ENCODE results near the gene ATOX1. TPM values are rescaled to one million over a fixed set of nuclear protein-coding genes. Genes with fewer than 3 reads are reported as not detected.

Gene ATOX1
- total and polyA plus RNA-seq, 9 donors = 23.0 to 86.6 (median 52.9) TPM

GRCh38 chr5:151798674-151799073, 40.2 kb upstream of the ATOX1 start:
- no peak for DNase-seq
- Histone ChIP-seq H3K4me3 (no peak overlapping the region), H3K4me1 (ENCODE audit: insufficient read depth) (no peaks in the 10 kb centered on the region), H3K27me3 (no peaks in the 10 kb centered on the region), H3K9me3 (no peaks in the 10 kb centered on the region), H3K36me3 (no peaks in the 10 kb centered on the region), H3K27ac (no peak overlapping the region)
- intact Hi-C loops (cut with DNase I) = no loop called here
- WGBS, 3 donors = 93 to 96% (median 94%) methylated on average over 3 of the region's 3 CpGs
- TF ChIP-seq CTCF (IDR thresholded peaks at IDR 0.05) (no peak), EP300 (IDR thresholded peaks at IDR 0.05) (no peak), POLR2A (IDR thresholded peaks at IDR 0.05) (no peak)

GRCh38 chr5:151795426-151795825, 37.0 kb upstream of the ATOX1 start:
- H3K36me3 ChIP-seq = no peaks in the 10 kb centered on the region
- no peak for TF ChIP-seq CTCF (IDR thresholded peaks at IDR 0.05)
- TF ChIP-seq EP300 (IDR thresholded peaks at IDR 0.05) = no peak
- TF ChIP-seq POLR2A (IDR thresholded peaks at IDR 0.05) = no peak
- intact Hi-C loops (cut with DNase I) = no loop called here

GRCh38 chr5:151793358-151793757, 34.9 kb upstream of the ATOX1 start:
- Histone ChIP-seq H3K4me3 (no peak overlapping the region), H3K4me1 (ENCODE audit: insufficient read depth) (no peaks in the 10 kb centered on the region), H3K27ac (no peak overlapping the region), H3K27me3 (no peaks in the 10 kb centered on the region), H3K36me3 (no peaks in the 10 kb centered on the region), H3K9me3 (no peaks in the 10 kb centered on the region)
- TF ChIP-seq CTCF (IDR thresholded peaks at IDR 0.05) (no peak), POLR2A (IDR thresholded peaks at IDR 0.05) (no peak)
- 90 to 92% (median 90%) methylated on average over 3 of the region's 3 CpGs for WGBS, 3 donors
- intact Hi-C loops (cut with DNase I) = no loop called here
- no peak for DNase-seq

More at GRCh38 chr5:151795426-151795825, 37.0 kb upstream of the ATOX1 start:
- DNase-seq = no peak
- Histone ChIP-seq H3K4me3 (no peak overlapping the region), H3K27me3 (no peaks in the 10 kb centered on the region), H3K27ac (no peak overlapping the region), H3K4me1 (ENCODE audit: insufficient read depth) (no peaks in the 10 kb centered on the region), H3K9me3 (no peaks in the 10 kb centered on the region)
- 85 to 91% (median 86%) methylated on average over 1 of the region's 1 CpG for WGBS, 3 donors

GRCh38 chr5:151787817-151788216, 29.4 kb upstream of the ATOX1 start:
- 44 to 54% (median 51%) methylated on average over 6 of the region's 6 CpGs for WGBS, 3 donors
- H3K27ac ChIP-seq = no peak overlapping the region
- H3K4me1 ChIP-seq (ENCODE audit: insufficient read depth) = peaks cover 4% of the 10 kb centered on the region
- no peak overlapping the region for H3K4me3 ChIP-seq
- no peak for DNase-seq
- H3K27me3 ChIP-seq = no peaks in the 10 kb centered on the region
- no peak for TF ChIP-seq POLR2A (IDR thresholded peaks at IDR 0.05)
- no peak for TF ChIP-seq CTCF (IDR thresholded peaks at IDR 0.05)
- no peak for TF ChIP-seq EP300 (IDR thresholded peaks at IDR 0.05)
- H3K9me3 ChIP-seq = no peaks in the 10 kb centered on the region
- H3K36me3 ChIP-seq = no peaks in the 10 kb centered on the region
- intact Hi-C loops (cut with DNase I) = no loop called here

GRCh38 chr5:151786468-151786867, 28.0 kb upstream of the ATOX1 start:
- Histone ChIP-seq H3K4me1 (ENCODE audit: insufficient read depth) (peaks cover 4% of the 10 kb centered on the region), H3K4me3 (no peak overlapping the region), H3K9me3 (no peaks in the 10 kb centered on the region), H3K36me3 (no peaks in the 10 kb centered on the region), H3K27ac (no peak overlapping the region), H3K27me3 (no peaks in the 10 kb centered on the region)
- intact Hi-C loops (cut with DNase I) = no loop called here
- no peak for DNase-seq
- TF ChIP-seq POLR2A (IDR thresholded peaks at IDR 0.05) = no peak
- TF ChIP-seq CTCF (IDR thresholded peaks at IDR 0.05) = no peak
- no peak for TF ChIP-seq EP300 (IDR thresholded peaks at IDR 0.05)
- 69 to 79% (median 78%) methylated on average over 4 of the region's 4 CpGs for WGBS, 3 donors
